Neural progenitor cell (in vitro differentiated cells): ENCODE measurements around the gene GOLIM4. TPM values are rescaled to one million over a fixed set of nuclear protein-coding genes. Genes with fewer than 3 reads are reported as not detected.

Experiments used
- DNase-seq: peaks from one replicate; pipeline ENCODE4 v3.0.0-alpha.2; 2016; ENCODE audit warnings: low spot score
- H2AFZ ChIP-seq: fragments of 200-600 bp; sonication (generic); replicated peaks from 2 replicates; pipeline ENCODE4 v1.6.1; 2016; ENCODE audit warnings: antibody characterized with exemption
- H3F3A ChIP-seq: fragments of 200-600 bp; sonication (generic); 2 replicates; pipeline ENCODE4 v1.6.1; 2016; ENCODE audit warnings: antibody characterized with exemption, low read depth
- H3K27ac ChIP-seq: fragments of 200-600 bp; sonication (generic); 2 replicates; pipeline ENCODE4 v1.5.1; 2016; ENCODE audit warnings: mild to moderate bottlenecking
- H3K27me3 ChIP-seq: fragments of 200-600 bp; sonication (generic); 2 replicates; pipeline ENCODE4 v1.6.1; 2016; ENCODE audit warnings: mild to moderate bottlenecking, moderate library complexity
- H3K36me3 ChIP-seq: fragments of 200-600 bp; sonication (generic); 2 replicates; pipeline ENCODE4 v1.5.1; 2016
- H3K4me1 ChIP-seq: fragments of 200-600 bp; sonication (generic); 2 replicates; pipeline ENCODE4 v1.6.1; 2016; ENCODE audit warnings: mixed run types
- H3K4me2 ChIP-seq: fragments of 200-600 bp; sonication (generic); 2 replicates; pipeline ENCODE4 v1.6.1; 2016
- H3K4me3 ChIP-seq: fragments of 200-600 bp; sonication (generic); 2 replicates; pipeline ENCODE4 v1.5.1; 2016
- H3K79me2 ChIP-seq: fragments of 200-600 bp; sonication (generic); 2 replicates; pipeline ENCODE4 v1.6.1; 2016; ENCODE audit warnings: low read depth
- H3K9ac ChIP-seq: fragments of 200-600 bp; sonication (generic); 2 replicates; pipeline ENCODE4 v1.6.1; 2016
- H3K9me3 ChIP-seq: fragments of 200-600 bp; sonication (generic); 2 replicates; pipeline ENCODE4 v1.5.1; 2016; ENCODE audit warnings: low read depth
- H4K20me1 ChIP-seq: fragments of 200-600 bp; sonication (generic); 2 replicates; pipeline ENCODE4 v1.6.1; 2016; ENCODE audit warnings: low read depth
- H3K27ac Mint-ChIP-seq: 3 replicates; pipeline ENCODE4 v1.8.0; 2021; ENCODE audit warnings: mixed read lengths
- H3K27me3 Mint-ChIP-seq: 2 replicates; pipeline ENCODE4 v1.8.0; 2022; ENCODE audit warnings: low read depth, mild to moderate bottlenecking, inconsistent platforms, moderate library complexity, mixed read lengths; ENCODE audit not compliant: insufficient read depth
- H3K36me3 Mint-ChIP-seq: 3 replicates; pipeline ENCODE4 v1.8.0; 2021; ENCODE audit warnings: mixed read lengths
- H3K4me1 Mint-ChIP-seq: 3 replicates; pipeline ENCODE4 v1.8.0; 2021; ENCODE audit warnings: mixed read lengths
- H3K4me3 Mint-ChIP-seq: 3 replicates; pipeline ENCODE4 v1.8.0; 2021; ENCODE audit warnings: mild to moderate bottlenecking, moderate library complexity, mixed read lengths
- H3K9me3 Mint-ChIP-seq: 3 replicates; pipeline ENCODE4 v1.8.0; 2020; ENCODE audit warnings: mixed read lengths
- EZH2 ChIP-seq: fragments of 200-600 bp; sonication (generic); IDR thresholded peaks from 2 replicates; pipeline ENCODE4 v1.6.1; 2017; ENCODE audit warnings: antibody characterized with exemption, mild to moderate bottlenecking, moderate library complexity
- EZH2phosphoT487 ChIP-seq: fragments of 200-600 bp; sonication (generic); IDR thresholded peaks from 2 replicates; pipeline ENCODE4 v1.6.1; 2017; ENCODE audit warnings: antibody characterized with exemption
- total RNA-seq: library from RNA; depleted of rRNA; stranded (reverse); fragments of >200 nt; gene quantifications from 2 replicates; pipeline ENCODE4 v1.2.3, GENCODE V29; 2015; ENCODE audit warnings: low replicate concordance
- TF ChIP-seq, protein P1 (sequence below): fragments of 200-600 bp; sonication (generic); IDR thresholded peaks from 2 replicates; pipeline ENCODE4 v1.5.1; 2017; ENCODE audit warnings: antibody characterized with exemption, mild to moderate bottlenecking

The GOLIM4 gene
- total RNA-seq, 1 donor from 2014 or later = 22.9 TPM

- TF ChIP-seq, protein P1, sequence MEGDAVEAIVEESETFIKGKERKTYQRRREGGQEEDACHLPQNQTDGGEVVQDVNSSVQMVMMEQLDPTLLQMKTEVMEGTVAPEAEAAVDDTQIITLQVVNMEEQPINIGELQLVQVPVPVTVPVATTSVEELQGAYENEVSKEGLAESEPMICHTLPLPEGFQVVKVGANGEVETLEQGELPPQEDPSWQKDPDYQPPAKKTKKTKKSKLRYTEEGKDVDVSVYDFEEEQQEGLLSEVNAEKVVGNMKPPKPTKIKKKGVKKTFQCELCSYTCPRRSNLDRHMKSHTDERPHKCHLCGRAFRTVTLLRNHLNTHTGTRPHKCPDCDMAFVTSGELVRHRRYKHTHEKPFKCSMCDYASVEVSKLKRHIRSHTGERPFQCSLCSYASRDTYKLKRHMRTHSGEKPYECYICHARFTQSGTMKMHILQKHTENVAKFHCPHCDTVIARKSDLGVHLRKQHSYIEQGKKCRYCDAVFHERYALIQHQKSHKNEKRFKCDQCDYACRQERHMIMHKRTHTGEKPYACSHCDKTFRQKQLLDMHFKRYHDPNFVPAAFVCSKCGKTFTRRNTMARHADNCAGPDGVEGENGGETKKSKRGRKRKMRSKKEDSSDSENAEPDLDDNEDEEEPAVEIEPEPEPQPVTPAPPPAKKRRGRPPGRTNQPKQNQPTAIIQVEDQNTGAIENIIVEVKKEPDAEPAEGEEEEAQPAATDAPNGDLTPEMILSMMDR = no peak
- TF ChIP-seq EZH2 = no peak
- Histone ChIP-seq H3F3A (no peaks in the 10 kb centered on the region), H2AFZ (no peak overlapping the region), H3K9ac (no peak overlapping the region), H4K20me1 (no peaks in the 10 kb centered on the region), H3K9me3 (no peaks in the 10 kb centered on the region), H3K4me1 (peaks cover 7% of the 10 kb centered on the region), H3K4me2 (no peak overlapping the region), H3K27ac (no peak overlapping the region), H3K27me3 (no peaks in the 10 kb centered on the region), H3K79me2 (no peaks in the 10 kb centered on the region), H3K36me3 (no peaks in the 10 kb centered on the region), H3K4me3 (no peak overlapping the region)
- peaks cover 5% of the 10 kb centered on the region for H3K4me1 Mint-ChIP-seq
- H3K27me3 Mint-ChIP-seq = peaks cover 4% of the 10 kb centered on the region
- H3K9me3 Mint-ChIP-seq = peaks cover 13% of the 10 kb centered on the region
- H3K4me3 Mint-ChIP-seq = no peak overlapping the region
- no peaks in the 10 kb centered on the region for H3K36me3 Mint-ChIP-seq
- DNase-seq = no peak
- no peak overlapping the region for H3K27ac Mint-ChIP-seq
Measured at GRCh38 chr3:168123201-168124176, 27.8 kb upstream of the GOLIM4 start.

GRCh38 chr3:168121184-168122017 is 25.7 kb upstream of the GOLIM4 start:
- no peak overlapping the region for H2AFZ ChIP-seq
- no peaks in the 10 kb centered on the region for H3K79me2 ChIP-seq
- H3K9me3 ChIP-seq = no peaks in the 10 kb centered on the region
- H3K36me3 ChIP-seq = no peaks in the 10 kb centered on the region
- peaks cover 15% of the 10 kb centered on the region for H3K4me1 ChIP-seq
- H3K4me1 Mint-ChIP-seq = peaks cover 5% of the 10 kb centered on the region
- no peak overlapping the region for H3K4me3 ChIP-seq
- no peak overlapping the region for H3K4me3 Mint-ChIP-seq
- H3F3A ChIP-seq = no peaks in the 10 kb centered on the region
- peaks cover 4% of the 10 kb centered on the region for H3K27me3 Mint-ChIP-seq
- H3K9ac ChIP-seq = no peak overlapping the region
- DNase-seq = no peak
- H3K36me3 Mint-ChIP-seq = no peaks in the 10 kb centered on the region
- H3K27ac ChIP-seq = no peak overlapping the region
- H4K20me1 ChIP-seq = no peaks in the 10 kb centered on the region
- H3K4me2 ChIP-seq = no peak overlapping the region
- no peaks in the 10 kb centered on the region for H3K27me3 ChIP-seq
- TF ChIP-seq EZH2phosphoT487 (no peak), EZH2 (no peak)
- TF ChIP-seq, protein P1 = no peak
- H3K27ac Mint-ChIP-seq = peak overlapping the region; percentile 1
- H3K9me3 Mint-ChIP-seq = peaks cover 3% of the 10 kb centered on the region

GRCh38 chr3:168117853-168118313 is 22.2 kb upstream of the GOLIM4 start:
- peak overlapping the region; percentile 91 for H2AFZ ChIP-seq
- no peaks in the 10 kb centered on the region for H3K9me3 ChIP-seq
- H4K20me1 ChIP-seq = no peaks in the 10 kb centered on the region
- Mint-ChIP-seq H3K4me3 (no peak overlapping the region), H3K4me1 (peaks cover 2% of the 10 kb centered on the region), H3K36me3 (no peaks in the 10 kb centered on the region), H3K27ac (no peak overlapping the region), H3K27me3 (peaks cover 2% of the 10 kb centered on the region), H3K9me3 (no peaks in the 10 kb centered on the region)
- H3K4me1 ChIP-seq = peaks cover 10% of the 10 kb centered on the region
- H3K4me2 ChIP-seq = no peak overlapping the region
- no peak overlapping the region for H3K27ac ChIP-seq
- DNase-seq = no peak
- no peaks in the 10 kb centered on the region for H3F3A ChIP-seq
- no peak for TF ChIP-seq EZH2
- no peak for TF ChIP-seq EZH2phosphoT487
- TF ChIP-seq, protein P1 = no peak
- no peak overlapping the region for H3K9ac ChIP-seq
- H3K4me3 ChIP-seq = no peak overlapping the region
- no peaks in the 10 kb centered on the region for H3K27me3 ChIP-seq
- no peaks in the 10 kb centered on the region for H3K79me2 ChIP-seq
- H3K36me3 ChIP-seq = no peaks in the 10 kb centered on the region
